ENCODE measurements around the gene ANP32A.

DNA sequence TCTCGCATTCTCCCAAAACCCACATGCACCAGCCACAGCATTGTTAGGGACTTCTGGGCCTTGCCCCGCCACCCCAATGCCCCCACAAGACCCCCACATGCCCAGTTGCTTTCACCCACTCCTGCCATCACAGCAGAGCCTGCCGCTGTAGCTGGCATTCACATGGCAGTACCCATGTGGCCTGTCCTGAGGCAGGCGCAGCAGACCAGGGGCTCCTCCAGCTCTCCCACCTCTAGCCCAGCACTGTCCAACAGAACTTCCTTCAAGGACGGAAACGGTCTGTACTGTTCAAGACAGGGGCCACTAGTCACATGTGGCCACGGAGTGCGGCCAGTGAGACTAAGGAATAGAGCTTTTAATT is 32.5 kb downstream of the ANP32A start:
- TF ChIP-seq POLR2A (IDR thresholded peaks at IDR 0.05) = no peak
- TF ChIP-seq, protein P1, sequence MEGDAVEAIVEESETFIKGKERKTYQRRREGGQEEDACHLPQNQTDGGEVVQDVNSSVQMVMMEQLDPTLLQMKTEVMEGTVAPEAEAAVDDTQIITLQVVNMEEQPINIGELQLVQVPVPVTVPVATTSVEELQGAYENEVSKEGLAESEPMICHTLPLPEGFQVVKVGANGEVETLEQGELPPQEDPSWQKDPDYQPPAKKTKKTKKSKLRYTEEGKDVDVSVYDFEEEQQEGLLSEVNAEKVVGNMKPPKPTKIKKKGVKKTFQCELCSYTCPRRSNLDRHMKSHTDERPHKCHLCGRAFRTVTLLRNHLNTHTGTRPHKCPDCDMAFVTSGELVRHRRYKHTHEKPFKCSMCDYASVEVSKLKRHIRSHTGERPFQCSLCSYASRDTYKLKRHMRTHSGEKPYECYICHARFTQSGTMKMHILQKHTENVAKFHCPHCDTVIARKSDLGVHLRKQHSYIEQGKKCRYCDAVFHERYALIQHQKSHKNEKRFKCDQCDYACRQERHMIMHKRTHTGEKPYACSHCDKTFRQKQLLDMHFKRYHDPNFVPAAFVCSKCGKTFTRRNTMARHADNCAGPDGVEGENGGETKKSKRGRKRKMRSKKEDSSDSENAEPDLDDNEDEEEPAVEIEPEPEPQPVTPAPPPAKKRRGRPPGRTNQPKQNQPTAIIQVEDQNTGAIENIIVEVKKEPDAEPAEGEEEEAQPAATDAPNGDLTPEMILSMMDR (IDR thresholded peaks at IDR 0.05) = no peak
